Left ventricle myocardium superior (tissue), 1 donor: ENCODE results near the gene HS6ST3. TPM values are rescaled to one million over a fixed set of nuclear protein-coding genes. Genes with fewer than 3 reads are reported as not detected.

Experiments used
- ATAC-seq: fragments of 200-7000 bp; cut with Tn5 transposase; one replicate; pipeline ENCODE4 v1.9.1; 2020; ENCODE audit warnings: mild to moderate bottlenecking, moderate library complexity
- DNase-seq: peaks from one replicate; pipeline ENCODE4 v3.0.0-alpha.2; 2020
- intact Hi-C: fragments of 100-400 bp; cut with micrococcal nuclease; formaldehyde crosslinking; loops from one replicate; pipeline ENCODE4 v1.11.0; 2022
- total RNA-seq: library from RNA; stranded (reverse); fragmentation: NEBNext Ultra II Directional; extraction: Animal tissue kit (Norgen Biotek cat#: 25700); gene quantifications from one replicate; pipeline ENCODE4 v1.2.1, GENCODE V29; 2021
- donor health status: DM: no; HTN: yes; CAD: no; lungs with severe emphysema.

Gene HS6ST3
- total RNA-seq, 1 donor from 2014 or later = 2.0 TPM

DNA sequence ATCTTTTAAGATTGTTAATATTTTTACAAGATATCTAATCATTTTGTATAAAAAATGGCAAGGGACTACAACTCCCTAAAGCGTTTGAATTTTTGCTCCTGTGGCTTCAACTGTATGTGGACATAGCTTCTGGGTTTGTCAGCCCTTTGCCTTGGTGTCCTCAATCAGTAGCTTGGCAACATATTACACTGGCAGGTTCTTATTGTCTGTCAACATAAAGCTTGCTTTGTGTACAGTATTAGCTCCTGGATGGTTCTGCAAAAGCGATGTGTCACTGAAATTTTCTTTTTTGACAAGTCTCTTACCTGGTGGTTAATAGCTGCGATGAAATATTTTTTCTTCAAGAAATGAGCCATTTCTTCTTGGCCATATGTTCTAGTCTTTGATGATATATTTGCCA lies 190.0 kb downstream of the HS6ST3 start:
- DNase-seq = no peak
- intact Hi-C loops = no loop called here
- ATAC-seq = no peak

GRCh38 chr13:96284971-96285370 lies 195.1 kb downstream of the HS6ST3 start:
- ATAC-seq (no peak), DNase-seq (no peak)
- intact Hi-C loops = no loop called here

DNA sequence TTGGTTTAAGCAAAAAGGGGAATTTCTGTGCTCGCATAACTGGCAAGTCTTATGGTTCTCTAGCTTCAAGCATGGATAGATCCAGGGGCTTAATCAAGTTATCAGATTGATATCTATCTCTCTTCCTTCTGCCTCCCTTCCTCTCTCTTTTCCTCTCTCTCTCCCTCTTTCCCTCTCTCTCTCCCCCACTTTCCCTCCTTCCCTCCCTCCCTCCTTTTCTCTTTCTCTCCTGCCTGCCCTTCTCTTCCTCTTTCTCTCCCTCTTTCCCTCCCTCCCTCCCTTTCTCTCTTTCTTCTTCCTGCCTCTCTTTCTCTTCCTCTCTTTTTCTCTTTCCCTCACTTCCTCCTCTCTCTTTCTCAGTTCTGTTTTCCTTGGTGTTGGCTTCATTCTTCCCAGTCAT lies 195.8 kb downstream of the HS6ST3 start:
- intact Hi-C loops = no loop called here
- DNase-seq = no peak
- no peak for ATAC-seq

- DNase-seq = no peak
Measured at GRCh38 chr13:96294930-96295881, 205.3 kb downstream of the HS6ST3 start.

DNA sequence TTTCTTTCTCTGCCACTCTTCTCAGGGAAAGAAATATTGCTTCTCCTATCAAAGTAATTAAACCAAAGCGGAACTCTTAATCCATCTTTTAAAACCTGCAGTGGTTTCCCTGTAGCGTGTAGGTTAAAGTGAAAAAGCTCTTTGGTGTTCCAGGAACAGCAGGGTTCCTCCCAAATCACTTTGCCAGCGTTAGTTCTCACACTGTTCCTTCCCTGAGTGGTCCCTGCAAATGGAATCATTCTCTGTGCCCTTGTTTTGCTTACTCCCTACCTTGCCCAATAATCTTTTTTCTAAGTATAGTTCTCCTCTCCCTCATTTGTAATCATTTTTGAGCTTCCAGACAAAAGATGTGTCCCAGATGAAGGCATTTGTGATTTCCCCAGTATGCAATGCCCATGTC lies 207.5 kb downstream of the HS6ST3 start:
- ATAC-seq (no peak), DNase-seq (no peak)
- intact Hi-C loops = no loop called here

More at GRCh38 chr13:96294930-96295881, 205.3 kb downstream of the HS6ST3 start:
- intact Hi-C loops = no loop called here
- ATAC-seq = no peak

- ATAC-seq = no peak
- DNase-seq = no peak
- intact Hi-C loops = no loop called here
Measured at GRCh38 chr13:96299235-96299634, 209.3 kb downstream of the HS6ST3 start.

- DNase-seq (no peak), ATAC-seq (no peak)
- intact Hi-C loops = no loop called here
Measured at GRCh38 chr13:96308568-96308967, 218.7 kb downstream of the HS6ST3 start.

GRCh38 chr13:96314974-96315373 lies 225.1 kb downstream of the HS6ST3 start:
- DNase-seq = no peak
- no peak for ATAC-seq

DNA sequence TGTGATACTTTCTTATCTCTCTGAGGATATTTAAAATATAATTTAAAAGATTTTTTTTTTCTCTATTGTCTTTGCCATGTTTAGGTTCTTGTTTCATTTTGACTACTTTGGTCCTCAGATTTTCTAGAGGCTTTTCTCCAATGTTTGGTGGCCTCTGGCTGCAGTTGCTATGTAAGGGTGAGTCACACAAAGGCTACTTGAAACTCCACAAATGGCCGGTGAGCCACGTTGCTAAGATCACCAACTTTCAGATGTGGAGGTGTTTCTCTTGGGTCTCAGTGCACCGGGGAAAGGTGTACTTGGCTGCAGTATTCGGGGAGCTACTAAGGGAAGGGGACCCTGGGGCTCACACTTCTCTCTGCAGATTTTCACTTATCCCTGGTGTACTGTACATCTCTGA lies 248.1 kb downstream of the HS6ST3 start:
- no peak for DNase-seq
- ATAC-seq = no peak
- intact Hi-C loops = no loop called here

More at GRCh38 chr13:96314974-96315373, 225.1 kb downstream of the HS6ST3 start:
- intact Hi-C loops = no loop called here

GRCh38 chr13:96342286-96342685 lies 252.4 kb downstream of the HS6ST3 start:
- no peak for ATAC-seq
- DNase-seq = no peak
- intact Hi-C loops = no loop called here

DNA sequence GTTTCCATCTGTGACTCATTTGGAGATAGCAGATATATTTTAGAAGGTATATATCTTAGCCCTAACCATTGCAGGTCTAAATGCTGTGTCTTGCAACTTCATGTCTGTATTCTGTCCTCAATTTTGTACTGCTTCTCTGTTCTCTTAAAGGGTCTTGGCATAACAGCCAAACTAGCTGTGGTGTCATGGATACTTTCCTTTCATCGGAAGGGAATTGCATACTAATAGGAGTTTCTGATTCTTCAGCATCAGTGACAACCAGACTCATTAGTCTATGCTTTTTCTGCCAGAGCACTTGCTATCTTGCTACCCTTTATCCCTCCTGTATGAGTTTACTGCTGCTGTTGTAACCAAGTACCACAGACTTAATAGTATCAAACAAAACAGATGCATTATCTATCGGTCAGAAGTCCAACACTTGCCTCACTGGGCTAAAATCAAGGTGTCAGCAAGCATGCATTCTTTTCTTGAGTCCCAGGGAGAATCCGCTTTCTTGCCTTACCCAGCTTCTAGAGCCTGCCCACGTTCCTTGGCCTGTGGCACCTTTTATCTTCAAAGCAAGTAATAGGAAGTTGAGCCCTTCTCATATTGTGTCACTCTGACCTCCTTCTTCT lies 253.1 kb downstream of the HS6ST3 start:
- intact Hi-C loops = no loop called here
- DNase-seq = no peak
- no peak for ATAC-seq

- intact Hi-C loops = no loop called here
- DNase-seq (no peak), ATAC-seq (no peak)
Measured at GRCh38 chr13:96346921-96347320, 257.0 kb downstream of the HS6ST3 start.

DNA sequence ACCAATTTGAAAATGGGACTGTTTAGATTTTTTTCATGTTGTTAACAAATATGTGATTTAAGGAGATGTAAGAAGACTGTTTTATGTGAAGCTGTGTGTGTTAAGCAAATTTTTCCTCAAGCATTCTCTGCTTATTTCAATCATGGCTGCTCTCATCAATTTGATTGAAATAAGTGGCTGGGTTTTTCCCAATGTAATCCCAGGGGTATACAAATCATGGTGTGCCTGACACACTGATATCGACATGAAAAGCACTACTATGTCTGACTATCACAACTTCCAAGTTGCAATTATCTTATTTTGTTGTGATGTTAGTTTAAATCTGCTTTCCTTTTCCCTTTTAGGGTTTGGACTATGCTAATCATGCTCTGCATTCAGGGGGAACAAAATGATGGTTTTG lies 283.7 kb downstream of the HS6ST3 start:
- intact Hi-C loops = no loop called here
- ATAC-seq (no peak), DNase-seq (no peak)

DNA sequence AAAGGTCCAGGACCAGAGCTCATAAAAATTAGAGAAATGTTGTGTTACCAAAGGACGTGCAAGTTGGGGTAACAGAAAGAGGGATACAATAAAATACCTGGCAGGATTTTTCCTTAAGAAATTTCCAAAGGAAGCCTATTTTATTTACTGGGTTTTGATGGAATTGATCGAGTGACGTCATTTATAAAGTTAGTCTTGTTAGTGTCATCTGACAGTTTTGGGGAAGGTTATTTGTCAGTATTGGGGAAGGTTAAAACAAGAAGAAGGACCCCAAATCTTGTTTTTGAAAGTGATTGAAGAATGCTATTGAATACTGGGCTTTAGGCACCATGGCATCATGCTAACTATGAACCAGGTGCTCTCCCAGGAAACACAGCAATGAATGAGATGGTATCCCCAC lies 287.9 kb downstream of the HS6ST3 start:
- ATAC-seq = no peak
- no peak for DNase-seq
- intact Hi-C loops = no loop called here

DNA sequence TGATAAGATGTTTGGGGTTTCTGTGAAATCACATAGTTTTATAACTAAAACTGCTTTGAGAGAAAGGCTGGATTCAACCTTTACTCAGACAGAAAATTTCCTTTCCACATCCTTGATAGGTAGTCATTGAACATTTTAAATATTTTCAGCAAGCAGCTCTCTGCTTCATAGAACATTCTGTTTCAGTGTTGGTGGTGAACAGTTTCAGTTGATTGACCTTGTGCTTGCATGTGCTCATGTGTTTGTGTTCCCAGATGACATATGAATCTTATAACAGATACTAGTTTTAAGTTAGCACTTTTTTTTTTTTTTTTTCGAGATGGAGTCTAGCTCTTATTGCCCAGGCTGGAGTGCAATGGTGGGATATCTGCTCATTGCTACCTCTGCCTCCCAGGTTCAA lies 290.1 kb downstream of the HS6ST3 start:
- no peak for DNase-seq
- ATAC-seq = no peak
- intact Hi-C loops = no loop called here

DNA sequence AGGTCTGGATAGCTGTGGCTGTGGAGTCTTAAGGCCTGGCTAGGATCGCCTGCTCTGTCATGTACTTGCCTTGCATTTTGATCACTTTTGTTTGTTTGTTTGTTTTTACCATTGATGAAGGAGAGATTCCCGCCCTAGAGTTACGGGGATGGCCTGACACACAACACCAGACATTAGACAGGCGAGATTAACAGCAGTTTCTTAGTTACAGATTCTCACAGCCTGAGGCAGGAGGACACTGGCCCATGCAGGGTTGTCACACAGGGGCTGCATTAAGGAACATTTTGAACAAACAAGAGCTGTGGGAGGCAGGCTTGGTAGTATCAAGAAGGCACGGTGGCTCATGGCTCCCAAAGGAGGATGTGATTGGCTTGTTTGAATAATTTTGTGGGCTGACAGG lies 291.8 kb downstream of the HS6ST3 start:
- intact Hi-C loops = no loop called here
- no peak for DNase-seq
- ATAC-seq = no peak

DNA sequence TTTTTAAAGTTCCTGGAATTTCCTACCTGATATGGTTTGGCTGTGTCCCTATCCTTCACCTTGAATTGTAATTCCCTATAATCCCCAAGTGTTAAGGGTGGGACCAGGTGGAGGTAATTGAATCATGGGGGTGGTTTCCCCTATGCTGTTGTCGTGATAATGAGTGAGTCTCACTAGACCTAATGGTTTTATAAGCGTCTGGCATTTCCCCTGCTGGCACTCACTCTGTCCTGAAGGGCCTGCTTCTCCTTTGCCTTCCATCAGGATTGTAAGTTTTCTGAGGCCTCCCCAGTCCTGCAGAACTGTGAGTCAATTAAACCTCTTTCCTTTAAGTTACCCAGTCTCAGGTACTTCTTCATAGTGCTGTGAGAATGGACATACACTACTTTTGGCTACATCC lies 298.7 kb downstream of the HS6ST3 start:
- DNase-seq (no peak), ATAC-seq (no peak)
- intact Hi-C loops = no loop called here

- DNase-seq (no peak), ATAC-seq (no peak)
- intact Hi-C loops = no loop called here
Measured at GRCh38 chr13:96391606-96392005, 301.7 kb downstream of the HS6ST3 start.

GRCh38 chr13:96397807-96398206 lies 307.9 kb downstream of the HS6ST3 start:
- ATAC-seq = no peak
- intact Hi-C loops = no loop called here

DNA sequence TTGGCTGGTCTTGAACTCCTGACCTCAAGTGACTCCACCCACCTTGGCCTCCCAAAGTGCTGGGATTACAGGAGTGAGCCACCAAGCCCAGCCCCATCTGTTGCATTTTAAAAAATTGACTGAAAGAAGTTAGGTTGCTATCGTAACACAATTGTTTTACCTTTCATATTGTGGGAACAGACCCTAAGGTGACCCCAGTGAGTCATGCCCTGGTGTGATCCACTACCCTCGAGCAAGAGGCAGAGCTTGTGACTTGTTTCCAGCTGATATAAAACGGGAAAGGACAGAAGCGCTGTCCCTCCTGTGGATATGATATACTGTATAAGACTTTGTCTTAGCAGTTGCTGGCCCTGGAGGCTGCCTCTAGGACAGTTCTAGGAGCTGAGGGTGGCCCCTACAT lies 308.6 kb downstream of the HS6ST3 start:
- intact Hi-C loops = no loop called here
- DNase-seq (no peak), ATAC-seq (no peak)

More at GRCh38 chr13:96397807-96398206, 307.9 kb downstream of the HS6ST3 start:
- DNase-seq = no peak

DNA sequence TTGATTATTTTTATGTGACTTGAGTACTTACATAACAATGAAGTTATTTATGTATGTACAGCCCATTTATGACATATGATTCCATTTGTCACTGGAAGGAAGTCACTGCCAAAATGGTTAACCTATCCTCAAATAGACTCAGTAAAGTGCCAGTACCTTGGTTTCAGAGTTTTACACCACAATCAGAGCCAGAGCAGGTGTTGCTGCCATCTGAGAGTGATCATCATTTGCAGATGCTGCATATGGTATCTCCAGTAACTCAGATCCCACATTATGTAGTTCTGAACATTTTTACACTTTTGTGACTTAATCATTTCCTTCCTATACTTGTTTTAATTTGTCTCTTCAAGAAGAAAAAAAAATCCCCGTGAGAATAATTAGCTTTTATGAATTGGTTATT lies 313.3 kb downstream of the HS6ST3 start:
- DNase-seq = no peak
- no peak for ATAC-seq
- intact Hi-C loops = no loop called here
